ENCODE data around the gene KIAA1549. TPM values are rescaled to one million over a fixed set of nuclear protein-coding genes. Genes with fewer than 3 reads are reported as not detected.

KIAA1549 gene
- total RNA-seq, 1 donor, result 3.3 TPM

DNA sequence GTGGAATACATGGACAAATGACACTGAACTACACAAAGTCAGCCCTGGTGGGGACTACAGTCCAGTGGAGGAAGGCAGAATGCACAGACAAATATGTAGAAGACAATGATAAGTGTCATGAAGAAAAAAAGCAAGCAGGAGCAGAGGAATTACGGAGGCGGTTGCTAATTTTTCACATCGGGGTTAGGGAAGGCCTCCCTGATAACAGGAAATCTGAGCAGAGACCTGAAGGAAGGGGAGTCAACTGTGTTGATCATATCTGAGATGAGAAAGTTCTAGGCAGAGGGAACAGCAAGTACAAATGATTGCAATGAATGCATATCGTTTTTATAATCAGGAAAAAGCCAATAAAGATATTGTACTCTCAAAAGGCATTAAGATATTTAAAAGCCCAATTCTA lies 14.0 kb downstream of the KIAA1549 start:
- Histone ChIP-seq H3K36me3 (ENCODE audit: insufficient read depth, low read length) (no peaks in the 10 kb centered on the region), H3K9me3 (ENCODE audit: low read depth, low read length) (no peaks in the 10 kb centered on the region), H3K27me3 (ENCODE audit: insufficient read depth, low read length) (no peaks in the 10 kb centered on the region), H4K20me1 (ENCODE audit: insufficient read depth, low read length) (peaks cover 25% of the 10 kb centered on the region), H3K27ac (ENCODE audit: low read depth, low read length) (no peak overlapping the region), H3K4me3 (ENCODE audit: insufficient read depth, low read length) (no peak overlapping the region), H3K4me2 (ENCODE audit: insufficient read depth, low read length) (no peak overlapping the region), H3K79me2 (ENCODE audit: insufficient read depth, low read length) (peaks cover 17% of the 10 kb centered on the region), H3K4me1 (ENCODE audit: insufficient read depth, low read length) (no peaks in the 10 kb centered on the region), H2AFZ (ENCODE audit: low read length) (no peak overlapping the region)
- TF ChIP-seq, protein P1, sequence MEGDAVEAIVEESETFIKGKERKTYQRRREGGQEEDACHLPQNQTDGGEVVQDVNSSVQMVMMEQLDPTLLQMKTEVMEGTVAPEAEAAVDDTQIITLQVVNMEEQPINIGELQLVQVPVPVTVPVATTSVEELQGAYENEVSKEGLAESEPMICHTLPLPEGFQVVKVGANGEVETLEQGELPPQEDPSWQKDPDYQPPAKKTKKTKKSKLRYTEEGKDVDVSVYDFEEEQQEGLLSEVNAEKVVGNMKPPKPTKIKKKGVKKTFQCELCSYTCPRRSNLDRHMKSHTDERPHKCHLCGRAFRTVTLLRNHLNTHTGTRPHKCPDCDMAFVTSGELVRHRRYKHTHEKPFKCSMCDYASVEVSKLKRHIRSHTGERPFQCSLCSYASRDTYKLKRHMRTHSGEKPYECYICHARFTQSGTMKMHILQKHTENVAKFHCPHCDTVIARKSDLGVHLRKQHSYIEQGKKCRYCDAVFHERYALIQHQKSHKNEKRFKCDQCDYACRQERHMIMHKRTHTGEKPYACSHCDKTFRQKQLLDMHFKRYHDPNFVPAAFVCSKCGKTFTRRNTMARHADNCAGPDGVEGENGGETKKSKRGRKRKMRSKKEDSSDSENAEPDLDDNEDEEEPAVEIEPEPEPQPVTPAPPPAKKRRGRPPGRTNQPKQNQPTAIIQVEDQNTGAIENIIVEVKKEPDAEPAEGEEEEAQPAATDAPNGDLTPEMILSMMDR (IDR thresholded peaks at IDR 0.05; ENCODE audit: extremely low read depth, low read depth, low read length), result no peak
- DNase-seq (ENCODE audit: insufficient read length, low spot score, missing footprints), result no peak

DNA sequence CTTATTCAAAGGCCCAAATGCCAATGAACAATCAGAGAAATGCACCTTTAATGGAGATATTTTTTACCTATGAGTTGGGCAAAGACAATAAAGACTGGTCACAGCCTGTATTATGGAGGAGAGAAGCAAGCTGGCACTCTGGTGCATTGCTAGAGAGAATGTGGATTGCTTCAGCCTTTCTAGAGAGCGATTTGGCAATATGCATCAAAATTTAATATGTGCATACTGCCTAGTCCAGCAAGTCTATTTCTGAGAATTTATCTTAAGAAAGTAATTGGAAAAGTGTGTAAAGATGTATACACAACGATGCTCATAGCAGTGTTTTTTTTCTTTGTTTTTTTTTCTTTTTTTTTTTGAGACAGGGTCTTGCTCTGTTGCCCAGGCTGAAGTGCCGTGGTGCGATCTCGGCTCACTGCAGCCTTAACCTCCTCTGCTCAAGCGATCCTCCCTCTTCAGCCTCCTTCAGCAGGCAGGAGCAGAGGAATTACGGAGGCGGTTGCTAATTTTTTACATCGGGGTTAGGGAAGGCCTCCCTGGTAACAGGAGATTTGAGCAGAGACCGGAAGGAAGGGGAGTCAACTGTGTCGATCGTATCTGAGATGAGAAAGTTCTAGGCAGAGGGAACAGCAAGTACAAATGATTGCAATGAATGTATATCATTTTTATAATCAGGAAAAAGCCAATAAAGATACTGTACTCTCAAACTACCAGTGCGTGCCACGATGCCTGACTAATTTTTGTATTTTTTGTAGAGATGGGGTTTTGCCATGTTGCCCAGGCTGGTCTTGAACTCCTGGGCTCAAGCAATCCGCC lies 16.4 kb downstream of the KIAA1549 start:
- peaks cover 20% of the 10 kb centered on the region for H3K79me2 ChIP-seq (ENCODE audit: insufficient read depth, low read length)
- no peak for DNase-seq (ENCODE audit: insufficient read length, low spot score, missing footprints)
- no peak overlapping the region for H2AFZ ChIP-seq (ENCODE audit: low read length)
- H3K4me2 ChIP-seq (ENCODE audit: insufficient read depth, low read length), result no peak overlapping the region
- H3K27me3 ChIP-seq (ENCODE audit: insufficient read depth, low read length), result no peaks in the 10 kb centered on the region
- TF ChIP-seq, protein P1 (IDR thresholded peaks at IDR 0.05; ENCODE audit: extremely low read depth, low read depth, low read length), result no peak
- H3K4me3 ChIP-seq (ENCODE audit: insufficient read depth, low read length), result no peak overlapping the region
- no peaks in the 10 kb centered on the region for H3K4me1 ChIP-seq (ENCODE audit: insufficient read depth, low read length)
- peaks cover 22% of the 10 kb centered on the region for H4K20me1 ChIP-seq (ENCODE audit: insufficient read depth, low read length)
- no peak overlapping the region for H3K27ac ChIP-seq (ENCODE audit: low read depth, low read length)
- H3K9me3 ChIP-seq (ENCODE audit: low read depth, low read length), result no peaks in the 10 kb centered on the region
- H3K36me3 ChIP-seq (ENCODE audit: insufficient read depth, low read length), result no peaks in the 10 kb centered on the region

DNA sequence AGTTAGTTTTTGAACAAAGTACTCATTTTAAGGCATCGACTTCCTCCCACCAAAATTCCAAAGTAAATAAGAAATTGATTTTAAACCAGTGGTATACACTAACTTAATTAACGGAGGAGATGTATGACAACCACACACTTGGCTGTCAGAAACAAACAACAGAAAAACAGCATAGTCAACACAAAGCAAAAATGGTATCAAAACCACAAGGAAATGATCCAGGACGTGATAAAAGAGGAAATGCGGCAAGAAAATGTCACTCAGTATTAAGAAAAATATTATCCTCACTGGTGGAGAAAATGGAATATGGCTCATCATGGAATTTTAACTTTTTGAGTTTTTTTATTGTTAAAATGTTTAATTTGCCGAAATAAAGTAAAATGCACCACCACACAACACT lies 17.5 kb downstream of the KIAA1549 start:
- Histone ChIP-seq H3K4me1 (ENCODE audit: insufficient read depth, low read length) (no peaks in the 10 kb centered on the region), H3K79me2 (ENCODE audit: insufficient read depth, low read length) (peaks cover 20% of the 10 kb centered on the region), H2AFZ (ENCODE audit: low read length) (no peak overlapping the region), H3K4me3 (ENCODE audit: insufficient read depth, low read length) (no peak overlapping the region), H3K36me3 (ENCODE audit: insufficient read depth, low read length) (no peaks in the 10 kb centered on the region), H3K27me3 (ENCODE audit: insufficient read depth, low read length) (no peaks in the 10 kb centered on the region), H4K20me1 (ENCODE audit: insufficient read depth, low read length) (peaks cover 22% of the 10 kb centered on the region), H3K4me2 (ENCODE audit: insufficient read depth, low read length) (no peak overlapping the region), H3K9me3 (ENCODE audit: low read depth, low read length) (no peaks in the 10 kb centered on the region), H3K27ac (ENCODE audit: low read depth, low read length) (no peak overlapping the region)
- TF ChIP-seq, protein P1 (IDR thresholded peaks at IDR 0.05; ENCODE audit: extremely low read depth, low read depth, low read length), result no peak
- no peak for DNase-seq (ENCODE audit: insufficient read length, low spot score, missing footprints)

DNA sequence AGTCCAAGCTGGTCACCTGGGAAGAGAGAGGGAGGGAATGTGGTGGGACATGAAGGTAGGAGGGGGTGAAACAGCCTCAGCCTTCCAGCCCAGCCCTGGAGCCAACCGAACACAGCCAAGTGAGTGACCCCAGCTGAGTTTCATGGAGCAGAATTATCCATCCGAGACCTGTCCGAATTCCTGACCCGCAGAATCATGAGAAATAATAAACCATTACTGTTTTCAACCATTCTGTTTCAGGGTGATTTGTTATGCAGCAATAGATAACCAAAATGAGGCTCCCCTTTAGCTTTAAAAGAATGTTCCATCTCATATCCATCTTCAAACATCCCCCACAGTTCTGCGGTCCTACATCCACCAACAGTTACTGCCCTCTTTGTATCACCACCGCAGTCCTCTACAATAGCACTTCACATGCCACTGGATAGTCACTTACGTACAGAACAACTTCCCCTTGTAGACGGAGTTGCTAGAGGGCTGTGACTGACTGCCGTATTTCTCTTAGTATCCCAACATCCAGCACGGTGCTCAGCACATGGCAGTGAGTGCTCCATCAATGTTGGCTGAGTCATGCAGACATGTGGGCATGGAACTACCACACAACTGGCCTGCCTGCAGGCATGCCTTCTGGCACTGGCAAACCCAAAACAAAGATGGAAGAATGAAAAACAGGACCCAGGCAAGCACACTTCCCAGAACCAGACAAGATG lies 18.5 kb downstream of the KIAA1549 start:
- Histone ChIP-seq H4K20me1 (ENCODE audit: insufficient read depth, low read length) (peaks cover 23% of the 10 kb centered on the region), H3K4me2 (ENCODE audit: insufficient read depth, low read length) (no peak overlapping the region), H3K4me1 (ENCODE audit: insufficient read depth, low read length) (no peaks in the 10 kb centered on the region), H2AFZ (ENCODE audit: low read length) (no peak overlapping the region), H3K36me3 (ENCODE audit: insufficient read depth, low read length) (no peaks in the 10 kb centered on the region), H3K4me3 (ENCODE audit: insufficient read depth, low read length) (no peak overlapping the region), H3K27me3 (ENCODE audit: insufficient read depth, low read length) (no peaks in the 10 kb centered on the region), H3K9me3 (ENCODE audit: low read depth, low read length) (no peaks in the 10 kb centered on the region), H3K27ac (ENCODE audit: low read depth, low read length) (no peak overlapping the region), H3K79me2 (ENCODE audit: insufficient read depth, low read length) (peaks cover 23% of the 10 kb centered on the region)
- no peak for DNase-seq (ENCODE audit: insufficient read length, low spot score, missing footprints)
- TF ChIP-seq, protein P1 (IDR thresholded peaks at IDR 0.05; ENCODE audit: extremely low read depth, low read depth, low read length), result no peak

Measured in osteoblast (primary cell).